ENCODE measurements around the gene RANBP10. TPM values are rescaled to one million over a fixed set of nuclear protein-coding genes. Genes with fewer than 3 reads are reported as not detected.

Gene RANBP10
- total and polyA plus RNA-seq, 2 of the 13 experiments (the other 11 are each of a cell fraction or from before 2014, with no cell fraction given): 9.2 to 22.7 TPM

DNA sequence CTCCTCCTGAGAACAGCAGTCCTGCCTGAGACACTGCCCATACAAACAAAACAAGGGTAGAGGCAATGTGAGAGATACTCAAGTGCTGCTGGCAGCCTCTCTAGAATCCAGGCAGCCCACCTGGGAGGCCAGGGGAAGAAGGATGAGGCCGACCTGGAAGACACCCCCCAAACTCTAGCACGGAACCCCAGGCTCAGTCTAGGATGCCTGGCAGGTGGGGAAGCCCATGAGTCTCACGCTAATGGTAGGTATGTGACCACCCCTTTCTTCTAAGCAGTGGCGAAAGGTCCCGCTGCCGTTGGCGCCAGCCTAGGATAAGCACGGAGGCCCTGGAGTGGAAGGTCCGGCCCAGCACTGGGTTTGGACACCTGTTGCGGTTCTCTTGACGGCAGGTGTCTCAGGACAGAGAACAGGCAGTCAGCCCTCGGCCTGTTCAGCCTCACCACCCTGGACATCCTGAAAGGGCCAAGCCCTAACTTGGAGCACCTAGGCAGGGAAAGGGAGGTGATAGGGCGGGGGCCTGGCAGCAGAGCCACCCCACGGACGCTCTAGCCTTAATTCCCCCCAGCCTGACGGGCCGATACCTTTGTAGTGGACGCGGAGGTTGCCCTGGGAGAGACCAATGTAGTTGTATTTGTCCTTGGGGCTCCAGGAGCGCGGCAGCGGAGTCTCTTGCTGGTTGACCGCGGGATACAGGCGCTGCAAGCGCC is 487 bp downstream of the RANBP10 start (continued):
- TF ChIP-seq HOMEZ (CRISPR knock-in tag; IDR thresholded peaks at IDR 0.05; ENCODE audit: low read depth): no peak
- no peak for TF ChIP-seq ZNF709 (CRISPR knock-in tag; IDR thresholded peaks at IDR 0.05)
- TF ChIP-seq TEAD3 (CRISPR knock-in tag; optimal IDR thresholded peaks at IDR 0.05; ENCODE audit: borderline replicate concordance): no peak
- TF ChIP-seq CBX5 (CRISPR knock-in tag; IDR thresholded peaks at IDR 0.05; ENCODE audit: borderline replicate concordance): no peak
- 0 out of 2 replicates have a peak, but pooled peaks have one; percentile 11 for TF ChIP-seq ZNF777 (CRISPR knock-in tag; IDR thresholded peaks at IDR 0.05)
- TF ChIP-seq, protein P1, sequence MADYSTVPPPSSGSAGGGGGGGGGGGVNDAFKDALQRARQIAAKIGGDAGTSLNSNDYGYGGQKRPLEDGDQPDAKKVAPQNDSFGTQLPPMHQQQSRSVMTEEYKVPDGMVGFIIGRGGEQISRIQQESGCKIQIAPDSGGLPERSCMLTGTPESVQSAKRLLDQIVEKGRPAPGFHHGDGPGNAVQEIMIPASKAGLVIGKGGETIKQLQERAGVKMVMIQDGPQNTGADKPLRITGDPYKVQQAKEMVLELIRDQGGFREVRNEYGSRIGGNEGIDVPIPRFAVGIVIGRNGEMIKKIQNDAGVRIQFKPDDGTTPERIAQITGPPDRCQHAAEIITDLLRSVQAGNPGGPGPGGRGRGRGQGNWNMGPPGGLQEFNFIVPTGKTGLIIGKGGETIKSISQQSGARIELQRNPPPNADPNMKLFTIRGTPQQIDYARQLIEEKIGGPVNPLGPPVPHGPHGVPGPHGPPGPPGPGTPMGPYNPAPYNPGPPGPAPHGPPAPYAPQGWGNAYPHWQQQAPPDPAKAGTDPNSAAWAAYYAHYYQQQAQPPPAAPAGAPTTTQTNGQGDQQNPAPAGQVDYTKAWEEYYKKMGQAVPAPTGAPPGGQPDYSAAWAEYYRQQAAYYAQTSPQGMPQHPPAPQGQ (CRISPR knock-in tag; IDR thresholded peaks at IDR 0.05; ENCODE audit: borderline replicate concordance): 0 out of 2 replicates have a peak, but pooled peaks have one; percentile 35
- TF ChIP-seq KLF6 (CRISPR knock-in tag; IDR thresholded peaks at IDR 0.05): 0 out of 2 replicates have a peak, but pooled peaks have one; percentile 4
- TF ChIP-seq ZNF33B (CRISPR knock-in tag; IDR thresholded peaks at IDR 0.05): no peak; the same call in 1 of the 2 replicates
- TF ChIP-seq, protein P2, sequence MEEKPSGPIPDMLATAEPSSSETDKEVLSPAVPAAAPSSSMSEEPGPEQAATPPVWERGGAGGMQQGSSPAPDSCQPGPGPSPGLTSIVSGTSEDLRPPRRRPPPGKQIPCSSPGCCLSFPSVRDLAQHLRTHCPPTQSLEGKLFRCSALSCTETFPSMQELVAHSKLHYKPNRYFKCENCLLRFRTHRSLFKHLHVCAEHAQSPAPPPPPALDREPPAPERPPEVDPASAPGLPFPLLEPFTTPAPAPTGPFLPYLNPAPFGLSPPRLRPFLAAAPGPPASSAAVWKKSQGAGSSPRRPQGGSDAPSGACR (CRISPR knock-in tag; IDR thresholded peaks at IDR 0.05): no peak; the same call in 1 of the 2 replicates
- TF ChIP-seq RARG (CRISPR knock-in tag; IDR thresholded peaks at IDR 0.05; ENCODE audit: low read depth): no peak
- TF ChIP-seq, protein P3, sequence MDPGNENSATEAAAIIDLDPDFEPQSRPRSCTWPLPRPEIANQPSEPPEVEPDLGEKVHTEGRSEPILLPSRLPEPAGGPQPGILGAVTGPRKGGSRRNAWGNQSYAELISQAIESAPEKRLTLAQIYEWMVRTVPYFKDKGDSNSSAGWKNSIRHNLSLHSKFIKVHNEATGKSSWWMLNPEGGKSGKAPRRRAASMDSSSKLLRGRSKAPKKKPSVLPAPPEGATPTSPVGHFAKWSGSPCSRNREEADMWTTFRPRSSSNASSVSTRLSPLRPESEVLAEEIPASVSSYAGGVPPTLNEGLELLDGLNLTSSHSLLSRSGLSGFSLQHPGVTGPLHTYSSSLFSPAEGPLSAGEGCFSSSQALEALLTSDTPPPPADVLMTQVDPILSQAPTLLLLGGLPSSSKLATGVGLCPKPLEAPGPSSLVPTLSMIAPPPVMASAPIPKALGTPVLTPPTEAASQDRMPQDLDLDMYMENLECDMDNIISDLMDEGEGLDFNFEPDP (CRISPR knock-in tag; conservative IDR thresholded peaks at IDR 0.05): 0 out of 2 replicates have a peak, but pooled peaks have one; percentile 61
- no peak for TF ChIP-seq SMAD9 (CRISPR knock-in tag; IDR thresholded peaks at IDR 0.05)
- TF ChIP-seq, protein P4, sequence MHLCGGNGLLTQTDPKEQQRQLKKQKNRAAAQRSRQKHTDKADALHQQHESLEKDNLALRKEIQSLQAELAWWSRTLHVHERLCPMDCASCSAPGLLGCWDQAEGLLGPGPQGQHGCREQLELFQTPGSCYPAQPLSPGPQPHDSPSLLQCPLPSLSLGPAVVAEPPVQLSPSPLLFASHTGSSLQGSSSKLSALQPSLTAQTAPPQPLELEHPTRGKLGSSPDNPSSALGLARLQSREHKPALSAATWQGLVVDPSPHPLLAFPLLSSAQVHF (CRISPR knock-in tag; IDR thresholded peaks at IDR 0.05): no peak
- peak; percentile 4; the same call in 1 of the 2 replicates for TF ChIP-seq GFI1 (CRISPR knock-in tag; IDR thresholded peaks at IDR 0.05; ENCODE audit: borderline replicate concordance)
- TF ChIP-seq SIN3B (IDR thresholded peaks at IDR 0.05; ENCODE audit: low read length): no peak
- TF ChIP-seq MIER2 (CRISPR knock-in tag; IDR thresholded peaks at IDR 0.05): no peak
- TF ChIP-seq, protein P5, sequence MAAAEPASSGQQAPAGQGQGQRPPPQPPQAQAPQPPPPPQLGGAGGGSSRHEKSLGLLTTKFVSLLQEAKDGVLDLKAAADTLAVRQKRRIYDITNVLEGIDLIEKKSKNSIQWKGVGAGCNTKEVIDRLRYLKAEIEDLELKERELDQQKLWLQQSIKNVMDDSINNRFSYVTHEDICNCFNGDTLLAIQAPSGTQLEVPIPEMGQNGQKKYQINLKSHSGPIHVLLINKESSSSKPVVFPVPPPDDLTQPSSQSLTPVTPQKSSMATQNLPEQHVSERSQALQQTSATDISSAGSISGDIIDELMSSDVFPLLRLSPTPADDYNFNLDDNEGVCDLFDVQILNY (CRISPR knock-in tag; conservative IDR thresholded peaks at IDR 0.05): no peak
- TF ChIP-seq POLR2AphosphoS2 (IDR thresholded peaks at IDR 0.05; ENCODE audit: low read depth, low read length): no peak
- TF ChIP-seq, protein P6, sequence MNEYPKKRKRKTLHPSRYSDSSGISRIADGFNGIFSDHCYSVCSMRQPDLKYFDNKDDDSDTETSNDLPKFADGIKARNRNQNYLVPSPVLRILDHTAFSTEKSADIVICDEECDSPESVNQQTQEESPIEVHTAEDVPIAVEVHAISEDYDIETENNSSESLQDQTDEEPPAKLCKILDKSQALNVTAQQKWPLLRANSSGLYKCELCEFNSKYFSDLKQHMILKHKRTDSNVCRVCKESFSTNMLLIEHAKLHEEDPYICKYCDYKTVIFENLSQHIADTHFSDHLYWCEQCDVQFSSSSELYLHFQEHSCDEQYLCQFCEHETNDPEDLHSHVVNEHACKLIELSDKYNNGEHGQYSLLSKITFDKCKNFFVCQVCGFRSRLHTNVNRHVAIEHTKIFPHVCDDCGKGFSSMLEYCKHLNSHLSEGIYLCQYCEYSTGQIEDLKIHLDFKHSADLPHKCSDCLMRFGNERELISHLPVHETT (CRISPR knock-in tag; conservative IDR thresholded peaks at IDR 0.05): no peak
- TF ChIP-seq DNMT3B (CRISPR knock-in tag; conservative IDR thresholded peaks at IDR 0.05): no peak

All from HepG2 (cell line).